Measurements from ENCODE around the gene UFD1.

UFD1 gene

GRCh38 chr22:19519041-19519926 is 40.3 kb upstream of the UFD1 start:
- TF ChIP-seq CTCF (IDR thresholded peaks at IDR 0.05): no peak
- no peak for TF ChIP-seq ZFX (IDR thresholded peaks at IDR 0.05; ENCODE audit: borderline replicate concordance)
- no peak overlapping the region for H3K27ac ChIP-seq

- H3K27ac ChIP-seq: no peak overlapping the region
- no peak for TF ChIP-seq CTCF (IDR thresholded peaks at IDR 0.05)
- TF ChIP-seq ZFX (IDR thresholded peaks at IDR 0.05; ENCODE audit: borderline replicate concordance): no peak
These were observed 39.6 kb upstream of the UFD1 start for GRCh38 chr22:19518635-19519034.

GRCh38 chr22:19517919-19518611 is 39.1 kb upstream of the UFD1 start:
- TF ChIP-seq ZFX (IDR thresholded peaks at IDR 0.05; ENCODE audit: borderline replicate concordance) (no peak), CTCF (IDR thresholded peaks at IDR 0.05) (no peak)
- no peak overlapping the region for H3K27ac ChIP-seq

GRCh38 chr22:19517171-19517500 is 38.1 kb upstream of the UFD1 start:
- no peak overlapping the region for H3K27ac ChIP-seq
- TF ChIP-seq ZFX (IDR thresholded peaks at IDR 0.05; ENCODE audit: borderline replicate concordance) (no peak), CTCF (IDR thresholded peaks at IDR 0.05) (no peak)

- TF ChIP-seq ZFX (IDR thresholded peaks at IDR 0.05; ENCODE audit: borderline replicate concordance) (no peak), CTCF (IDR thresholded peaks at IDR 0.05) (no peak)
- H3K27ac ChIP-seq: no peak overlapping the region
These were observed 37.6 kb upstream of the UFD1 start for GRCh38 chr22:19516378-19517170.

- no peak for TF ChIP-seq ZFX (IDR thresholded peaks at IDR 0.05; ENCODE audit: borderline replicate concordance)
- TF ChIP-seq CTCF (IDR thresholded peaks at IDR 0.05): no peak
These were observed 36.8 kb upstream of the UFD1 start for GRCh38 chr22:19515654-19516377.

More at GRCh38 chr22:19515654-19516377, 36.8 kb upstream of the UFD1 start:
- H3K27ac ChIP-seq: no peak overlapping the region

Data from 22Rv1 (cell line).